Lower leg skin (tissue), 4 donors: ENCODE results near the gene RLF. TPM values are rescaled to one million over a fixed set of nuclear protein-coding genes. Genes with fewer than 3 reads are reported as not detected.

ENCODE experiments used
- DNase-seq, 2 donors: peaks; one replicate each; pipeline ENCODE4 v3.0.0-alpha.2; 2019; ENCODE audit warnings: low spot score in 2 of 2
- H3K4me3 ChIP-seq: fragments of 200-600 bp; sonication (generic); 2 replicates; pipeline ENCODE4 v1.5.1; 2017; ENCODE audit warnings: mild to moderate bottlenecking, low read depth; ENCODE audit not compliant: poor library complexity, severe bottlenecking
- CTCF ChIP-seq, 3 donors: fragments of 450-650 bp; IDR thresholded peaks; one replicate each; pipeline ENCODE4 v1.5.1; 2016; ENCODE audit warnings: antibody characterized with exemption in 3 of 3, mild to moderate bottlenecking in 3 of 3, moderate library complexity in 2 of 3
- POLR2A ChIP-seq, 2 donors: fragments of 450-650 bp; IDR thresholded peaks; one replicate each; pipeline ENCODE4 v1.6.1; 2016 to 2017; ENCODE audit warnings: antibody characterized with exemption in 2 of 2, mild to moderate bottlenecking in 1 of 2, moderate library complexity in 1 of 2
- WGBS, 2 donors: methylation state at CpG; one replicate each; pipeline ENCODE4 v1.1.5; 2018; 5-methylcytosine and 5-hydroxymethylcytosine counted together
- intact Hi-C: fragments of 100-400 bp; cut with DNase I; formaldehyde crosslinking; loops from one replicate; pipeline ENCODE4 v1.15.0; 2023; ENCODE audit warnings: low total_unique reads
- total RNA-seq, 4 donors: library from RNA; depleted of rRNA; stranded (reverse); fragments of >200 nt; gene quantifications; one replicate each; pipeline ENCODE4 v1.1.0, GENCODE V29; 2016

RLF gene
- total RNA-seq: 10 to 100 TPM; 22.8 to 30.9 (median 25.3) TPM

- WGBS, 2 donors: 0% methylated on average over 15 to 58 of the region's 62 CpGs
- intact Hi-C loops: no loop called here
- peak in 1 of 2 donors; percentile 72 for TF ChIP-seq POLR2A (IDR thresholded peaks at IDR 0.05)
- no peak for TF ChIP-seq CTCF (IDR thresholded peaks at IDR 0.05)
- DNase-seq: peak; percentile 93 to 99
- peak within 1 kb of the TSS; percentile 91 for H3K4me3 ChIP-seq
Observed at GRCh38 chr1:40161125-40161887, at the start of gene RLF. Gene RLF, plus strand, starts transcription at chr1:40161387. Its CDS starts 13 bp downstream, at chr1:40161400.

GRCh38 chr1:40114400-40114799 lies 46.8 kb upstream of the RLF start:
- no peak for DNase-seq
- H3K4me3 ChIP-seq: no peak overlapping the region
- intact Hi-C loops: no loop called here
- WGBS, 2 donors: 91 to 93% methylated on average over 3 of the region's 3 CpGs
- TF ChIP-seq POLR2A (IDR thresholded peaks at IDR 0.05) (no peak), CTCF (IDR thresholded peaks at IDR 0.05) (no peak)

GRCh38 chr1:40120128-40120527 lies 41.1 kb upstream of the RLF start:
- DNase-seq: no peak
- H3K4me3 ChIP-seq: no peak overlapping the region
- TF ChIP-seq CTCF (IDR thresholded peaks at IDR 0.05): no peak
- TF ChIP-seq POLR2A (IDR thresholded peaks at IDR 0.05): no peak
- intact Hi-C loops: no loop called here
- 85% methylated on average over 7 of the region's 7 CpGs for WGBS, 2 donors

GRCh38 chr1:40122855-40123254 lies 38.3 kb upstream of the RLF start:
- no peak overlapping the region for H3K4me3 ChIP-seq
- no peak for DNase-seq

GRCh38 chr1:40130892-40131291 lies 30.3 kb upstream of the RLF start:
- WGBS, 2 donors: 36 to 40% methylated on average over 2 of the region's 2 CpGs
- no peak for DNase-seq
- H3K4me3 ChIP-seq: no peak overlapping the region
- intact Hi-C loops: no loop called here
- TF ChIP-seq POLR2A (IDR thresholded peaks at IDR 0.05) (no peak), CTCF (IDR thresholded peaks at IDR 0.05) (no peak)

More at GRCh38 chr1:40122855-40123254, 38.3 kb upstream of the RLF start:
- intact Hi-C loops: no loop called here
- TF ChIP-seq POLR2A (IDR thresholded peaks at IDR 0.05): no peak
- TF ChIP-seq CTCF (IDR thresholded peaks at IDR 0.05): no peak
